NCI-H1092 treated with DMSO at 0.1 percent for 48 hours (cell line): ENCODE measurements around the gene ASIC2.

ENCODE experiments used
- DNase-seq: peaks from one replicate; lab custom pipeline; 2025; lab: John Stamatoyannopoulos, UW

Gene ASIC2

GRCh38 chr17:33154869-33155455 lies 138.1 kb downstream of the ASIC2 start:
- DNase-seq = peak; percentile 13

- no peak for DNase-seq
Observed at GRCh38 chr17:33152783-33153182, 140.3 kb downstream of the ASIC2 start.

- no peak for DNase-seq
Observed at GRCh38 chr17:33151565-33151964, 141.5 kb downstream of the ASIC2 start.

- no peak for DNase-seq
Observed at GRCh38 chr17:33145941-33146340, 147.2 kb downstream of the ASIC2 start.

GRCh38 chr17:33144837-33145236 lies 148.3 kb downstream of the ASIC2 start:
- DNase-seq = no peak

GRCh38 chr17:33142705-33143299 lies 150.3 kb downstream of the ASIC2 start:
- no peak for DNase-seq

- peak; percentile 63 for DNase-seq
Observed at GRCh38 chr17:33140413-33141099, 152.5 kb downstream of the ASIC2 start.

- DNase-seq = no peak
Observed at GRCh38 chr17:33138627-33139026, 154.5 kb downstream of the ASIC2 start.

- peak; percentile 89 for DNase-seq
Observed at GRCh38 chr17:33137426-33137825, 155.7 kb downstream of the ASIC2 start.

- DNase-seq = no peak
Observed at GRCh38 chr17:33135691-33136090, 157.4 kb downstream of the ASIC2 start.

- DNase-seq = peak; percentile 97
Observed at GRCh38 chr17:33131620-33132019, 161.5 kb downstream of the ASIC2 start.

- DNase-seq = no peak
Observed at GRCh38 chr17:33127706-33128105, 165.4 kb downstream of the ASIC2 start.

- peak; percentile 23 for DNase-seq
Observed at GRCh38 chr17:33126086-33126485, 167.0 kb downstream of the ASIC2 start.

GRCh38 chr17:33125552-33125950 lies 167.5 kb downstream of the ASIC2 start:
- DNase-seq = peak; percentile 53

- peak; percentile 56 for DNase-seq
Observed at GRCh38 chr17:33124871-33125551, 168.1 kb downstream of the ASIC2 start.

GRCh38 chr17:33124185-33124584 lies 168.9 kb downstream of the ASIC2 start:
- no peak for DNase-seq

- DNase-seq = no peak
Observed at GRCh38 chr17:33121756-33122155, 171.3 kb downstream of the ASIC2 start.

GRCh38 chr17:33121272-33121671 lies 171.8 kb downstream of the ASIC2 start:
- DNase-seq = no peak

GRCh38 chr17:33120103-33120502 lies 173.0 kb downstream of the ASIC2 start:
- DNase-seq = peak; percentile 62

- no peak for DNase-seq
Observed at GRCh38 chr17:33118391-33119075, 174.6 kb downstream of the ASIC2 start.

- no peak for DNase-seq
Observed at GRCh38 chr17:33116021-33116551, 177.0 kb downstream of the ASIC2 start.

- no peak for DNase-seq
Observed at GRCh38 chr17:33115366-33115765, 177.7 kb downstream of the ASIC2 start.
